ENCODE data around the gene ASPSCR1.
"Not testable (repeated sequence)": the region's sequence is repeated elsewhere in the genome, so short reads cannot be mapped to it uniquely, and the experiment has no call there.

Gene ASPSCR1

DNA sequence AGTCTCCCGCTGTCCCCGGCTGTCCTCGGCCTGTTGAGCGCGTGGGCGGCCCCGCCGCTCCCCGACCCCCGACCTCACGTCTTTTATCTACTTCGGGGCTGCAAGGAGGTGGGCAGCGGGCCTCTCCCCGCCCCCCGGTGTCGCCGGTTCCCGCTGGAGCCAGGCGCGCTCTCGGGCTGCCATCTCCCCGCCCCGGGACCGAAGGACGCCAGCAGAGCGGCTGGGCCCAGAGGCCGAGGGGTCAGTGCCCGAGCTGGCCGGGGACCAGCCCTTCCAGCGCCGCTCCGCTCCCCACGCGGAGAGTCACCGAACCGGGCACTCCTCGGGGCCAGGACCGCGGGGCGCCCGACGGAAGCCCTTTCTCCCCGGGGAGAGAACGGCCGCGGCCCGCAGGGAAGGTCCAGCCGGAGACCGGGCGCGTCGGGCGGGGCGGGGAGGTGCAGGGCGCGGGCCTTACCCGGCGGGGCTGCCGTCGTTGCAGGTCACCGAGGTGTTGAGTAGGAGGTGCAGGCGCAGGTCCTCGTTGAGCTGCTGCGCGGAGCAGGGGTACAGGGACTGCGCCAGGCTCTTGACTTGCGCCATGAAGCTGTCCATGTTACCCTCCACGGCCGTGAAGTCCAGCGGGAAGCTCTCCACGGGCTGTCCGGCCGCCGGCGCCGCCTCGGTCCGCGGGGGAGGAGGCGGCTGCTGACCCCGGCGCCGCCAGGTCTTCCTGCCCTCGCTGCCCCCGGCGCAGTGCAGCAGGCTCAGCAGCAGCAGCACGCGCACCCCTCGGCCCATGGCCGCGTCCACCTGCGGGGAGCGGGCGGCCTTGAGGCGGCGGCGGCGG lies 17.1 kb upstream of the ASPSCR1 start:
- DNase-seq: no peak

DNA sequence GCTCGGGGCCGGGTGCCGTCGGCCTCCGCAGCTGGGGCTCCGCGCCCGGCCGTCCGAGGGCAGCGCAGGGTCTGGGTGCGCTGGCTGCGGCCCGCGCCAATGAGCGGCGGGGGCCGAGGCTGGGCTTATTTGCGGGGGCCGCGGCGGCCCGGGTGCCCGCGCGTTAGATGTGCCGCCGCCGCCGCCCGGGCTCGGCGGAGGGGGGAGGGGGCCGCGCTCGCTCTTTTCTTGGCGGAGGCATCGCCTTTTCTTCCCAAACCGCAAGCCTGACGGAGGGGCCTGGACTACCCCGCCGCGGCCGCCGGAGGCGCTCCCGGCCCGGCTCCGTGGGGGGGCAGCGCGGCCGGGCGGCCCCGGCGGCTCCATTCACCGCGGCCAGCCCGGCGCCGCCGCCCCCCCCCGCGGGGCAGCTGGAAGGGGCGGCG lies 16.3 kb upstream of the ASPSCR1 start, which contains the start of gene NOTUM:
Gene NOTUM (minus strand): TSS at position 101 of the 425 bp plus-strand sequence. CDS start 278 bp downstream, outside the sequence.
- no peak for DNase-seq

DNA sequence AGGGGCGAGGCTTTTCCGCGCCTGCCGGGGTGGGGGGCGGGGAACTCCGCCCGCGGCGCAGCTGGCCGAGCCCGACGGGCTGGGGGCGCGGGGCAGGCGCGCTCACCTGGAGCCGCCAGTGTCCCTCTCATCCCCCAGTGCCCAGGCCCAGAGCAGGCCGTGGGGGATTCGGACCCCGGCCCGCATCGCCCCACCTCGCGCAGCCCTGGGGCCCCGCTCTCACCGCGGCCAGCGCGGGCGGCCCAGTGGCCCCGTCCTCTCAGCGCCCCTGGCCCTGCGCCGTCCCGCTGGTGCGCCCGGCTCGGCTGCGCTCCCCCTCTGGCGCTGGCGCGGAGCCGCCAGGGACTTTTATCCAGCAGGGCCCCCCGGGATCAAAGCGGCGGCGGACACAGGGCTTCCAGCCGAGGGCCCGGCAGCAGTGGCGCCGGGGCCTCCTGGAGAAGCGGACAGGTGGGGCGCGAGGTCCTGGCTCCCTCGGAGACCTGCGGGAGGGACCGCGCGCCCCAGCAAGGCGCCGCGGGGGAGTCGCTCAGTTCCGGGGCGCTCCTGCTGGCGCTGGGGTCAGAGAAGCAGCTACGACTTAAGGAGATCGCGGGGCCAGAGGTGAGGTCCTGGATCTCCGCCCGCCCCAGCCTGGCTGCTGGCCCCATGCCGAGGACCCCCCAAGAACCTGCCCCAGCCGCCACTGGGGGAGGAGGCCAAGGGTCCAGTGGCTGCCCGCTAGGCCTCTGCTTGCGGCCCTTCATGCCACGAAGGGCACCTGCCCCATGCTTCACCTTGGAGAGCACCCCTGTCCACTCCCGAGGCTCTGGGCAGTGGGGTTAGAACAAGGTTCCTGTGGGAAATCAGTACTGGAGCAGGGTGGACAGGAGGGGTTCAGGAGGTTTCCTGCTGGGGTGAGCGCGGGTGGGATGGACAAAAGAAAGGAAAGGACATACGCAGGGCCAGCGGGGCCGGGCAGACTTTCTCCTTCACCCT lies 15.6 kb upstream of the ASPSCR1 start:
- DNase-seq: no peak

DNA sequence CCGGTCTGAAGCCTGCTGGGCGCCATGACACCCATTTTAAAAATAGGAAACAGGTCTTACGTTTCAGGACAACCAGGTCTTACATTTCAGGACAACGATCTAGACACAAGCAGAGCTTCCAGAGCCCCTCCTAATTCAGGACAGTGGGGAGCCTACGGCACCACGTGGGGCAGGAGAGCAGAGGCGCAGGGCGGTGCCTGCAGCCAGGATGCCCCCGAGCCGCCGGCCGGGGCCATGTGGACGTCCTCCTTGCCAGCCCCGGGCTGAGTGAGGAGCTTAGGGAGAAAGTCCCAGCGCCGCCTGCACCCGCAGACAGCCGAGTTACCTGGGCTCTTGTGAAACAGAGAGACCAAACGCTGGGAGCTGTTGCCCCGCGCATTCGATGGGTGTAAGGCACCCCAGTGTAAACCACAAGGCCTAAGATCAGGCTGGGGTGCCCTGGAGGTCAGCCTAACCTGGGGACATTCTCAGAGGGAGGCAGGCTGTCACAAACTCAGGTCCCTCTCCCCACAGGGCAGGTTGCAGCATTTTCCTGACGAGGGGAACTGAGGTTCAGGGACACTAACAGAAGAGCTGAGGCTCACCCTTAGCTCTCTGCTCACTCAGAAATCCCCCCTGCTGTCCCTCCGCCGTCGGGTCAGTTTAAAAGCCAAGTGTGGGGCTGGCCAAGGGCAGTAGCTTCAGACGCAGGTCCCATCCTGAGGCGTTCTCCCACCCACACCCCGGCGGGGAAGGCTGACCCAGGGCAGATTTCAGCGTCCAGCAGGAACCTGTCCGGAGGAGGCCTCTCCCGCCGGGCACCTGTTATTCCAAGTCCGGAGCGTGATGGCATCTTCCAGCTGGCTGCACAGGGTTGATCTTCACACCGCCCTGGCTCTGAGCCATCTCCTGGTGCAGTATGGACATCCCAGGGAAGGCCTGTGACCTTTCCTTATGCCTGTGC lies 14.7 kb upstream of the ASPSCR1 start:
- DNase-seq: no peak

DNA sequence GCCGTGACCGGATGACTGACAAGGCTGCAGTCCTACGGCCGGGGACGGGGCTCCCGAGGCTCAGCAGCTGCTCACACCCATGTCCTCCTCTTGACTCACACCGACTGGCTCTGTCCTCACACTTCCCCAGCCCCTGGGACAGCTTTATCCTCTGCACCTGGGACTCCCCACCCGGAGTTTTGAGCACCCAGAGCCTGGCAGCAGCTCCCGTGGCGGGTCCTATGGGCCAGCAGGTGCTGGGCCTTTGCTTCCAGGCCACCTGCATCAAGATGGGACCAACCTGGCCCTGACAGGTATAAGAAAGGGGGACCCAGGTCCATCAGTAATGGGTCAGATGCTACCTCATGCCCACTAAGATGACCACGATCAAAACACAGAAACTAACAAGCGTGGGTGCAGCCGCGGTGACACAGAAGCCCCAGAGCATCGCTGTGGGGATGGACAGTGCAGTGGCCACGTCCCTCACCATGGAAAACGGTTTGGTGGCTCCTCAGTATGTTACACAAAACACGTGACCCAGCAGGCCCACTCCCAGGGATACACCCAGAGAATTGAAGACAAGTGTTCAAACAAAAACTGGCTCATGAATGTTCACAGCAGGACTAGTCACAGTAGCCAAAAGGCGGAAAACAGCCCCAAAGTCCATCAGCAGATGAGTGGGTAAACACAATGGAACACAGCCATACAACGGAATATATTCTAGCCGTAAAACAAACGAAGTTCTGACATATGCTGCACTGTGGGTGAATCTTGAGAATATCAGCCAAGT lies 13.2 kb upstream of the ASPSCR1 start:
- no peak for DNase-seq

DNA sequence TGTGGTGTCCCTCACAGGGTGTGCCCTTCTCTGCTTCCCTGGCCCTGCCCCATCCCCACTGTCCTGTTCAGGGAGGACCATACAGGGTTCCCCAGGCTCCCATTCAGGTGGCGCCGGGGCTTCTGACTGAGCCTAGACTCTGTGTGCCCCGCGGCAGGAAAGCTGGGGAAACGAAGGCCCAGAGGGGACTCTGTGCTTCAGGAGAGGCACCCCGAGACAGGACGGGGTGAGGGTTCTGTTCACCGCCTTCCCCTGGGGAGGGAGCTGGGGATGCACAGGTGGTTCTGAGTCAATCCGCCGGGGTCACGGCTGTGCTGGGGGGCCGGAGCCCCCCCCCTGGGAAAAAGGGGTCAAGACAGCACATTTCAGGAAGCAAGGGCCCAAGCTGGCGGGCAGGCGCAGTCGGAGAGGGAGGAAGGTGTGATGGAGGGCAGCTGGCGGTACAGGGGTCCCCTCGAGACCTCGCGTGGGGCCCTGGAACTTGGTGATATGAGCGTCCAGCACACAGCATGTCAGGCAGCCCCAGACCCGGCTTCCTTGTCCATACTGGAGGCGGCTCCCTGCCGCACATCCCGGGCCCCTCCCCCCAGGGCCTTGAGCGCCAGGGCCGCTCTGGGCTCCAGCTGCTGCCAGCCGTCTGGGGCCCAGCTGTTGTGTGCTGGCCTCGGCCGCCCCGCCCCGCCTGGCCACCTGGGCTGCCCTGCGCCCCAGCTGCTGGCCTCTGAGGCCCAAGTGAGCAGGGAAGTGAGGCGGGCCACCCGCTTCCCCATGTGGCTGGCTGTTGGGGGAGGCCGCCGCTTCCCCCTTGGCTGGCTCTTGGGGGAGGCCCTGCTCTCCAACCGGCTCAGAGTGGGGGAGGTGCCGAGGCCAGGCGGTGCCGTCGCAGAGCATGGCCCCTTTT lies 10.8 kb upstream of the ASPSCR1 start:
- DNase-seq: peak in 1 of 2 donors; percentile 36

DNA sequence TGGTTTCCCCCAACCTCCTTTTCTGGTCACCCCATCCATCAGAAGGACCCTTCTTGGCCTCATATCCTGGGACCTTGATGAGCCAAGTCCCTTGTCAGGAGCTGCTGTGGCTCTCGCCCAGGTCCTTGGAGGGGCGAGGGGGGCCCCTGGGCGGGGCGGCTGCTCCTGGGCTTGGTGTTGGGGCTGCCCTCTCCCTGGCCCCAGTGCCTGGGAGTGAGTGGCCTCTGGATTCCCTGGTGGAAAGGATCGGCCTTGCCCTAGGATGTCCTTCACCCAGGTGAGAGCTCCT lies 10.2 kb upstream of the ASPSCR1 start:
- DNase-seq: no peak

DNA sequence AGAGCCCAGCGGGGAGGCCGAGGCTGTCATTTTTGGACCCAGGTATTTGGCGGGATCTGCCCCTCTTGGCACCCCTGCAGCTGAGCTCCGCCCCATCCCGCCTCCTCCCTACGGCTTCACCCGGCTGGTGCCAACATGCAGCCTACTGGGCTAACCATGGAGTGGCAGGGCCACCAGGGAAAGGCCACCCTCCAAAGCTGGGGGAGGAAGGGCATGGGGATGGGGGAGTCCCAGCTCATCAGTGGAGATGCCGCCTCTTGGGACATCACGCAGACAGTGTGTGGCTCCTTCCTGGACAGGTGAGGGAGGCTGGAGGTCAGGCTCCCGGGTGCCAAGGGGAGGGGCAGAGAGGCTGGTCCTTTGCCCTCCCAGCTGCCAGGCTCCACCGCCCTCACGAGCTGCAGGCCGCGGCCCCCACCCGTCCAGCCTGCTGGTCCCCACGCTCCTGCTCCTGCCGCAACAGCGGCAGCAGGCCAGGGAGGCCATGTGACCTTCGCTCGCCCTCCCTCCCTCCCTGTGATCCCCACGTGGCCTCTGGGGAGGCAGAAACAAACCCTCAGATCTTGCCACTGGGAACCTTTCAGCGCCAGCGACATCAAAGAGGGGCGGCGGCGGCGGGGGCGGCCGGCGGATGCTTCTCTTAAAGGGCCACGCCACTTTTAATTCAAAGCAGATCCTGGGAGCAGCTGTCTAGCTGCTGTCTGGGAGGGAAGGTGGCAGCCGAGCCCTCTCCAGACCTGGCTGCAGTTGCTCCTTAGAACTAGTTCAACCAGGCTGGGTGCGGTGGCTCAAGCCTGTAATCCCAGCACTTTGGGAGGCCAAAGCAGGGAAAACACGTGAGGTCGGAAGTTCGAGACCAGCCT lies 9.7 kb upstream of the ASPSCR1 start:
- peak; percentile 76 to 85 for DNase-seq

DNA sequence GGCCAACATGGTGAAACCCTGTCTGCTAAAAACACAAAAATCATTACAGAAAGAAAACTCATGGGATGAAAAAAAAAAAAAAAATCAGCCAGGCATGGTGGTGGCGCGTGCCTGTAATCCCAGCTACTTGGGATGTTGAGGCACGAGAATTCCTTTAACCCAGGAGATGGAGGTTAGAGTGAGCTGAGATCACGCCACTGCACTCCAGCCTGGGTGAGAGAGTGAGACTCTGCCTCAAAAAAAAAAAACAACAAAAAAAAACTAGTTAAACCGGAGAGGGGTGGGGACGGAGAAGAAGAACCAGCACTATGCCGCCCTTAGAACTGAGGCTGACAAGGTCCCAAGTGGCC lies 9.1 kb upstream of the ASPSCR1 start:
- DNase-seq: no peak

DNA sequence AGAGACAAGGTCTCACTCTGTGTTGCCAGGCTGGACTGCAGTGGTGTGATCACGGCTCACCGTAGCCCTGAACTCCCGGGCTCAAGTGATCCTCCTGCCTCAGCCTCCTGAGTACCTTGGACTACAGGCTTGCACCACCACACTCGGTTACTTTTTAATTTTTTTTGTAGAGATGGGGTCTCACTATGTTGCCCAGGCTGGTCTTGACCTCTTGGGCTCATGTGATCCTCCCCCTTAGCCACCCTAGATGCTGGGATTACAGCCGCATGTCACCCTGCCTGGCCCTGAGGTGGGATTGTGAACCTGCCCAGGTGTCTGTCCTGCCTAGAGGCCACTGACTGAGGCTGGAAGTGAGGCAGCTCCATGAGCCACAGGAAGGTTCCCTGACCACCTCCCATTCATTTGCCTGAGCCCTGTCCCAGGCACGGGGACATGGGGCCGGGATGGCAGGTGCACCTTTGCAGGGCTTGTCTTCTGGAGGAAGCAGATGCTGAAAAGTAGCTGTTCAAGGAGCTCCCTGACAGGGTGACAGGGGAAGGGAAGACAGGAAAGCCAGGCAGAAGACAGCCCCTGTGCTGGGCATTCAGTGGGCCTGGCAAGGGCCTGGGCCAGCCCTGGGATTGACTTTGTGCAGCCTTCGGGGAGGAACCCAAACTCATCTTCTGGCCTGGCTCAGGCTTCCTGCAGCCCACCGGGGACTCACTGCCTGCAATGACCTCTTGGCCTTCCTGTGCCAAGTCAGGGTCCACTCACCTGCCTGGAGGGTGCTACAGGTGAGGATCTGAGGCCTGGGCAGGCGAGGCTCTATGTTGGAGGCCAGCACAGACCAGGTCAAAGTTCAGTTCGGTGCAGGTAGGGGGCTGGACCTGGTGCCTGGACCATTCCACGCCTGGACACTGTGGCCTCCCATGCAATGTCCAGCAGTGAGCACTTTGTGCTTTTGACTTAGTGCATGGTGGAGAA lies 8.3 kb upstream of the ASPSCR1 start:
- DNase-seq: no peak

DNA sequence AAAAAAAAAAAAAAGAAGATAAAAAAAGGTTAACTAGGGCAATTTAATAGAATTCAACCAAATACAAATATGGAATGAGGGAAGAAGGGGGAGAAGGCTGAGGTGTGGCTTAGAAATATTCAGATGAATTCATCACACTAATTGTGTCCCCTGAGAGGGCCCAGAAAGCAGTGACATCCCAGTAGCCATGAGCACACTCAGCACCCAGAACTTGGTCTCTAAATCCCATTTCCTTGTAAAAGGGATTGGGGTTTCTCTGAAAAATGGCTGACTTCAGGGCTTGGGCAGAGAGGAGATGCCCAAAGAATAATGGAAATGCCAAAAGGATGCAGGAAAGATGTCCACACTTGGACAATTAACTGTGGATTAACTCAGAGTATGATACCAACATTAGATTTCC lies 4.0 kb upstream of the ASPSCR1 start:
- DNase-seq: no peak

DNA sequence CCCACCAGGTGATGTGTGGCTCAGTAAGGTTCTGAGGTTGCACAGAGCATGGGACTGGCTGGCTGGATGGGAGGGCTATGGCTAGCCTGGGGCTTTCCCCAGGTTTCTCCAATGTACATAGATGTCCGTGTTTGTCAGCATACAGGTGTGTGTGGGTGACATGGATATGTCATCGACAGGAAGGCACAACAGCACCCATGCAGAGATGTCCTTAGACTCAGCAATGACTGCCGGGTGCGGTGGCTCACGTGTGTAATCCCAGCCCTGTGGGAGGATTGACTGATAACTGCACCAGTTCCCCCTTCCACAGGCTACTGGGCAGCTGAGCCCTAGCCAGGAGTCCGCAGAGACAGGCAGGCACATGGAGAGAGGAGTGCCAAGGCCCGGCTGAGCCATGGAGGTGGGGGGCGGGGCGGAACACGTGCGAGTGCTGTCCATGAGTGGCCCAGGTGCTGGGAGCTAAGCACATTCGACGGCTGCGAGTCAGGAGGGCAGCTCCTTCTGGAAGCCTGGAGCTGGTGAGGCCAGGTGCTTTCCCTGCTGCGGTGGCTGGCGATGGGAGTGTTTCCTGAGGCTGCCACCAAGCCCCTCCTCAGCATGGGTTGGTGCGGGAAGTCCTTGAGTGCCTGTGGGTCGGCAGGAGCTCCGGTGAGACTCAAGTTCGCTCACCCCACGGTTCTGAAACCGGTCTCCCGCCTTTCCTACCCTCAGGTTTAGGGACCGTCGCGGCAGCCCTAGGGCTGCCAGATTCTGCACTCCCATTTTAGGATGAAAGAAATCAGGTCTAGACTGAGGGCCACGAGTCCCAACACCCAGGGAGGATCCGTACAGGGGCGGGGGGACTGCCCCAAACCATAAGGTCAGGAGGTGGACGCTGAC lies 858 bp upstream of the ASPSCR1 start:
- no peak for DNase-seq

DNA sequence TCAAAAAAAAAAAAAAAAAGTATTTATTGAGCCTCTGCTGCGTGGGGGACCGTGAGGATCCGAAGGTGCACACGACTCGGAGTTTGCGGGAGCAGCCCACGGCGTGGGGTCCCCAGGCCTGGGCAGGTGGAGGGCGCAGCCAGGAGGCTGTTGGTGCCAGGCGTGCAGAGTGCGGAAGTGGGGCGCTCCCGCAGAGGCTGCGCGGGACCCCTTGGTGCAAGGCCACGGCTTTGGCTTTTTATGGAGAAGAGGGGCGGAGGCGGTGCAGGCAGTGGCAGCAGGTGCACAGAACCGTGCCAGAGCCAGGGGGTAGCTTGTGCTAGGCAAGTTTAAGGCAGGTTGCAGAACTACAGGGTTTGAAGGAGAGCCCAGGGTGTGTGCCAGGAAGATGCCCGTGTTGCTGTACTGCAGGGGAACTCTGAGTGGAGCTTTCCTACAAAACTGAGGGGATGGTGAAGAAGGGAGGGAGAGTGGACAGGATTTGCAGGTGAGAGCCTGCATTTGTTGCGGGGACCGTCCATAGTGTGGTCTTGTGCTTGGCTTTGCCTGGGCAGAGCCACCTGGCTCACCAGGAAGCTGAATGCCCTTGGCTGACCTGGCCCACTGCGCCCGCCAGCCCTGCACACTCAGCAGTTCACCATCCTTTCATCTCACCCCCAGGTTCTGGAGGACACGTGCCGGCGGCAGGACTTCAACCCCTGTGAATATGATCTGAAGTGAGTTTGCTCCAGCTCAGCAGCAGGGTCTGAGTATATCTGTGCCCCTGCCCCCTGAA lies 1.3 kb downstream of the ASPSCR1 start:
- DNase-seq: no peak

DNA sequence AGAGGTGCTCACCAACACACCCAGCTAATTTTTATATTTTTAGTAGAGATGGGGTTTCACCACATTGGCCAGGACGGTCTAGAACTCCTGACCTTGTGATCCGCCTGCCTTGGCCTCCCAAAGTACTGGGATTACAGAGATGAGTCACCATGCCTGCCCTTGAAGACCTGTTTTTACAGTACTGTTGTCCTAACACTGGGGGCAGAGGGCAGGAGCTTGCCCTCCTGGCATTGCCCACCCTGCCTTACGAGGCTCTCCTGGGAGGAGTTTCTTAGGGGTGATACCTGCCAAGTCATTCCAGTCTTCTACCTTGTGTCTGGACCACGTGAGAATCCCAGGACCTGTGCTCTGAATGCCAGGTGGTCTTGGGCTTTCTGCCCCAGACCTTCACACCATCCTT lies 2.7 kb downstream of the ASPSCR1 start:
- DNase-seq: no peak

DNA sequence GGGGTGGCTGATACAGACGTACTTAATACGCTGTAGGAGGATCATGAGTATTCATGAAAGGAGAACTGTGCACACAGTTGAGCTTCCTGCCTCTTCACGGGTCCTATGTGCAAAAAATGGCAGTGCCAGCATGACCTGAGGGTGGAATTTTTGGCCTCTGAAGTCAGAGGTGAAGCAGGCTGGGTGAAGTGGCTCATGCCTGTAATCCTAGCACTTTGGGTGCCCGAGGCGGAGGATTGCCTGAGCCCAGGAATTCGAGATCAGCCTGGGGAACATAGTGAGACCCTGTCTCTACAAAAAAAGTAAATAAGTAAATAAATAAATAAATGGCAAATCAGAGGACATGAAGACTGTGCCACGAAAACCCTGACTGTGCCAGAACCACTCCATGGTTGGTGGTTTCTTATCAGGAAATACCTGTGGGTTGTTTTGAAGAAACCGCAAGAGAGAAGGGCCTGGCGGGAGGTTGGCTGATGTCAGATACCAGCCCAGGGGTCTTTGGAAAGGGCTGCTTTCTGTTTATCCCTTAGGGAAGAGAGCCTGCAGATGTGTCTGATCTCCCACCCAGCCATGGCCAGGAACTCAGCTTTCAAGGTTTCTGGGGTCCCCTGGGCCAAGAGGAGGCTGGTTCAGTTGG lies 3.4 kb downstream of the ASPSCR1 start:
- no peak for DNase-seq

DNA sequence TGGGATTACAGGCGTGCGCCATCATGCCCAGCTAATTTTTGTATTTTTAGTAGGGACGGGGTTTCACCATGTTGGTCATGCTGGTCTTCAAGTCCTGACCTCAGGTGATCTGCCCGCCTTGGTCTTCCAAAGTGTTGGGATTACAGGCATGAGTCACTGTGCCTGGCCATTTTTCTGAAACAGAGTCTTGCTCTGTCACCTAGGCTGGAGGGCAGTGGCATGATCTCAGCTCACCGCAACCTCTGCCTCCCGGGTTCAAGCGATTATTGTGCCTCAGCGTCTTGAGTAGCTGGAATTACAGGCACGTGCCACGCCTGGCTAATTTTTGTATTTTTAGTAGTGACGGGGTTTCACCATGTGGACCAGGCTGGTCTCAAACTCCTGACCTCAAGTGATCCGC lies 4.1 kb downstream of the ASPSCR1 start:
- DNase-seq: not testable (repeated sequence)
